Esophagus squamous epithelium (tissue), 5 donors: ENCODE results near the gene ACSL3. TPM values are rescaled to one million over a fixed set of nuclear protein-coding genes. Genes with fewer than 3 reads are reported as not detected.
"Not testable (repeated sequence)": the region's sequence is repeated elsewhere in the genome, so short reads cannot be mapped to it uniquely, and the experiment has no call there.

Experiments used
- DNase-seq: peaks from one replicate; lab custom pipeline; 2025; lab: John Stamatoyannopoulos, UW
- H3K27ac ChIP-seq, 4 donors: fragments of 200-600 bp; sonication (generic); one replicate each; pipeline ENCODE4 v1.5.1; 2016 to 2019; ENCODE audit warnings: mild to moderate bottlenecking in 1 of 4
- H3K27me3 ChIP-seq, 4 donors: fragments of 200-600 bp; sonication (generic); 1 replicate in 3 of 4; 2 replicates in 1 of 4; pipeline versions ENCODE4 v1.5.1 to v1.6.0; 2017 to 2021; ENCODE audit warnings: antibody characterized with exemption in 1 of 4
- H3K36me3 ChIP-seq, 3 donors: fragments of 200-600 bp; sonication (generic); one replicate each; pipeline ENCODE4 v1.5.1; 2016 to 2019
- H3K4me1 ChIP-seq, 3 donors: fragments of 200-600 bp; sonication (generic); one replicate each; pipeline ENCODE4 v1.5.1; 2017 to 2019
- H3K4me3 ChIP-seq, 4 donors: fragments of 200-600 bp; sonication (generic); 1 replicate in 3 of 4; 2 replicates in 1 of 4; pipeline ENCODE4 v1.5.1; 2016 to 2019; ENCODE audit warnings: mild to moderate bottlenecking in 2 of 4, moderate library complexity in 1 of 4
- H3K9me3 ChIP-seq, 3 donors: fragments of 200-600 bp; sonication (generic); one replicate each; pipeline ENCODE4 v1.5.1; 2016 to 2019
- POLR2A ChIP-seq, 4 donors: fragments of 450-650 bp; IDR thresholded peaks; one replicate each; pipeline ENCODE4 v1.6.1; 2017; ENCODE audit warnings: antibody characterized with exemption in 4 of 4, mild to moderate bottlenecking in 4 of 4, moderate library complexity in 3 of 4
- WGBS, 2 donors: methylation state at CpG; one replicate each; pipeline ENCODE4 v1.1.5; 2018; 5-methylcytosine and 5-hydroxymethylcytosine counted together
- intact Hi-C: fragments of 100-400 bp; cut with DNase I; formaldehyde crosslinking; loops from one replicate; pipeline ENCODE4 v1.15.0; 2022
- total RNA-seq, 4 donors: library from RNA; depleted of rRNA; stranded (reverse); fragments of >200 nt; gene quantifications; one replicate each; pipeline ENCODE4 v1.1.0, GENCODE V29; 2016
- TF ChIP-seq, protein P1 (sequence below), 6 experiments: fragments of 450-650 bp in 4 of 6; fragments of 200-600 bp in 2 of 6; sonication (generic) in 2 of 6; IDR thresholded peaks; one replicate each; pipeline ENCODE4 v1.5.1; 2016 to 2019; ENCODE audit warnings: antibody characterized with exemption in 6 of 6, mild to moderate bottlenecking in 4 of 6, moderate library complexity in 4 of 6
- donor health status: DM: yes; HTN: yes; CAD: no.

Gene ACSL3
- total RNA-seq, 4 donors from 2014 or later, result 62.4 to 84.6 (median 76.6) TPM

DNA sequence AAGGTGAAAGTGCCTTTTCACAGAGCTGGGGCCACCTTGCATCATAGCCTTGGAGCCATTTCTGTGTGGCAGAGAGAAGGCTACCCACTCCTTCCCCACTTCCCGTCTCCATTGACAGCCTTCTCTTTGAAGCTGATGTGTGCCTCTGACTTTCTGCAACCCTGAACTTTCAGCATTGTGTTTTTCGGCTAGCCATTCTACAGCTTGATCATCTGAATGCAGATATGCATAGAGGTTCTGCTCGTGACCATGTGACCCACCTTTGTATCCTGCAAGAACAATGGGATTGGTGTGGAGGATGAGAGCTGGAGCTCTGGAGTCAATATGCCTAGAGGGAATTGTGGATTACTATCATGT lies 122.1 kb downstream of the ACSL3 start:
- WGBS, 2 donors, result 67 to 86% methylated on average over 3 of the region's 3 CpGs
- Histone ChIP-seq H3K4me3 (no peak overlapping the region), H3K27ac (no peak overlapping the region), H3K27me3 (no peaks in the 10 kb centered on the region), H3K36me3 (no peaks in the 10 kb centered on the region), H3K9me3 (no peaks in the 10 kb centered on the region), H3K4me1 (no peaks in the 10 kb centered on the region)
- no peak for TF ChIP-seq POLR2A (IDR thresholded peaks at IDR 0.05)
- TF ChIP-seq, protein P1, sequence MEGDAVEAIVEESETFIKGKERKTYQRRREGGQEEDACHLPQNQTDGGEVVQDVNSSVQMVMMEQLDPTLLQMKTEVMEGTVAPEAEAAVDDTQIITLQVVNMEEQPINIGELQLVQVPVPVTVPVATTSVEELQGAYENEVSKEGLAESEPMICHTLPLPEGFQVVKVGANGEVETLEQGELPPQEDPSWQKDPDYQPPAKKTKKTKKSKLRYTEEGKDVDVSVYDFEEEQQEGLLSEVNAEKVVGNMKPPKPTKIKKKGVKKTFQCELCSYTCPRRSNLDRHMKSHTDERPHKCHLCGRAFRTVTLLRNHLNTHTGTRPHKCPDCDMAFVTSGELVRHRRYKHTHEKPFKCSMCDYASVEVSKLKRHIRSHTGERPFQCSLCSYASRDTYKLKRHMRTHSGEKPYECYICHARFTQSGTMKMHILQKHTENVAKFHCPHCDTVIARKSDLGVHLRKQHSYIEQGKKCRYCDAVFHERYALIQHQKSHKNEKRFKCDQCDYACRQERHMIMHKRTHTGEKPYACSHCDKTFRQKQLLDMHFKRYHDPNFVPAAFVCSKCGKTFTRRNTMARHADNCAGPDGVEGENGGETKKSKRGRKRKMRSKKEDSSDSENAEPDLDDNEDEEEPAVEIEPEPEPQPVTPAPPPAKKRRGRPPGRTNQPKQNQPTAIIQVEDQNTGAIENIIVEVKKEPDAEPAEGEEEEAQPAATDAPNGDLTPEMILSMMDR (IDR thresholded peaks at IDR 0.05), result no peak
- intact Hi-C loops, result no loop called here
- DNase-seq, result no peak

DNA sequence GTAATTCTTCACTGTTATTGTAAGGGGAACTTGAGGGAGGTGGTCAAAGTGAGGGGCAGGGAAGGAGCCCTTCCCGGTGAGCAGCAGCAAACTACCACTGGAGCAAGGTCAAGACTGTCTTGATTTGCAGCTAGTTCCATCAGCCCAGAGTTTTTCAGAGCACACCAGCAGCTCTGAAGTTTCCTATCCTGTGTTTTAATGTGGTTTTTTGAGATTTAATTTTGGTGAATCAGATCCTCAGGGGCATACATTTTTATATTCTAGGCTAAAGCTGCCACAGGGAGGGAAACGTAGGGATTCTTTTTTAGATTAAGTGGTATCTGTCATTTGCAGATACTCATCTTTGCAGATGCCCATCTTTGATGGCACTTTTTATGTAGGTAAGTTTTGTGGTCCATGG lies 124.1 kb downstream of the ACSL3 start:
- Histone ChIP-seq H3K9me3 (no peaks in the 10 kb centered on the region), H3K4me3 (no peak overlapping the region), H3K27ac (no peak overlapping the region), H3K36me3 (no peaks in the 10 kb centered on the region), H3K4me1 (no peaks in the 10 kb centered on the region), H3K27me3 (no peaks in the 10 kb centered on the region)
- no peak for DNase-seq
- TF ChIP-seq, protein P1 (IDR thresholded peaks at IDR 0.05), result no peak
- TF ChIP-seq POLR2A (IDR thresholded peaks at IDR 0.05), result no peak
- intact Hi-C loops, result no loop called here
- WGBS, 2 donors, result 72 to 87% methylated on average over 2 of the region's 2 CpGs

- intact Hi-C loops, result no loop called here
- Histone ChIP-seq H3K9me3 (no peaks in the 10 kb centered on the region), H3K4me3 (no peak overlapping the region), H3K27ac (no peak overlapping the region), H3K27me3 (no peaks in the 10 kb centered on the region), H3K36me3 (no peaks in the 10 kb centered on the region), H3K4me1 (peaks cover 0 to 6% (median 0%) of the 10 kb centered on the region in 3 donors)
- no peak for DNase-seq
- no peak for TF ChIP-seq POLR2A (IDR thresholded peaks at IDR 0.05)
- TF ChIP-seq, protein P1 (IDR thresholded peaks at IDR 0.05), result no peak
Observed at GRCh38 chr2:222989431-222989830, 128.6 kb downstream of the ACSL3 start.

- H3K27ac ChIP-seq, intact Hi-C loops, H3K9me3 ChIP-seq, H3K36me3 ChIP-seq, H3K4me3 ChIP-seq, DNase-seq, H3K27me3 ChIP-seq: not testable (repeated sequence)
- H3K4me1 ChIP-seq, result peaks cover 0 to 14% (median 0%) of the 10 kb centered on the region in 3 donors
- 61 to 78% methylated on average over 4 of the region's 4 CpGs for WGBS, 2 donors
Observed at GRCh38 chr2:222990206-222990605, 129.4 kb downstream of the ACSL3 start.

- H3K27me3 ChIP-seq, result no peaks in the 10 kb centered on the region
- H3K4me3 ChIP-seq, result no peak overlapping the region
- no peaks in the 10 kb centered on the region for H3K36me3 ChIP-seq
- no peak for TF ChIP-seq POLR2A (IDR thresholded peaks at IDR 0.05)
- TF ChIP-seq, protein P1 (IDR thresholded peaks at IDR 0.05), result no peak
- H3K9me3 ChIP-seq, result no peaks in the 10 kb centered on the region
- WGBS, 2 donors, result 37 to 41% methylated on average over 2 of the region's 2 CpGs
- DNase-seq, result no peak
- H3K4me1 ChIP-seq, result peaks cover 0 to 15% (median 0%) of the 10 kb centered on the region in 3 donors
- intact Hi-C loops, result no loop called here
- H3K27ac ChIP-seq, result no peak overlapping the region
Observed at GRCh38 chr2:222992137-222992536, 131.3 kb downstream of the ACSL3 start.

Other genes starting within 250 kb of the ACSL3 start
- 10 to 100 TPM in 3 of 4 donors, 1 to 10 TPM in 1; 9.7 to 26.8 (median 20.9) TPM for gene FARSB, start 204.9 kb upstream of the ACSL3 start, total RNA-seq
- not detected for gene MOGAT1, start 189.4 kb upstream of the ACSL3 start, total RNA-seq
- gene KCNE4, start 191.2 kb downstream of the ACSL3 start, total RNA-seq, result under 1 TPM; 0.26 to 0.76 (median 0.35) TPM